HUES64 (cell line): ENCODE results near the gene EPS8.

Source experiments
- H3K27ac ChIP-seq: 2 replicates; pipeline ENCODE4 v1.7.0; 2013; ENCODE audit warnings: low read depth, low read length, inconsistent platforms
- H3K27me3 ChIP-seq: 2 replicates; pipeline ENCODE4 v1.6.1; 2013; ENCODE audit warnings: mild to moderate bottlenecking, low read length; ENCODE audit not compliant: insufficient read depth
- H3K36me3 ChIP-seq: 2 replicates; pipeline ENCODE4 v1.6.1; 2013; ENCODE audit warnings: mild to moderate bottlenecking, low read length; ENCODE audit not compliant: insufficient read depth
- H3K4me1 ChIP-seq: 2 replicates; pipeline ENCODE4 v1.6.1; 2013; ENCODE audit warnings: mild to moderate bottlenecking, low read length, moderate library complexity; ENCODE audit not compliant: insufficient read depth
- H3K4me3 ChIP-seq: 2 replicates; pipeline ENCODE4 v1.5.1; 2013; ENCODE audit warnings: mild to moderate bottlenecking, low read length, moderate library complexity
- H3K9ac ChIP-seq: 2 replicates; pipeline ENCODE4 v1.6.1; 2013; ENCODE audit warnings: mild to moderate bottlenecking, low read depth, low read length
- H3K9me3 ChIP-seq: 2 replicates; pipeline ENCODE4 v1.6.1; 2013; ENCODE audit warnings: low read depth, low read length; ENCODE audit not compliant: insufficient read depth
- WGBS: fragments of 150-250, 120-280 bp; methylation state at CpG from one replicate; pipeline ENCODE4 v1.1.7; 2013; ENCODE audit warnings: missing lambda C conversion rate; 5-methylcytosine and 5-hydroxymethylcytosine counted together

The EPS8 gene

GRCh38 chr12:15701631-15702156 lies 87.5 kb downstream of the EPS8 start:
- peaks cover 21% of the 10 kb centered on the region for H3K4me1 ChIP-seq
- WGBS, result 91% methylated on average over 3 of the region's 3 CpGs
- no peaks in the 10 kb centered on the region for H3K9me3 ChIP-seq
- no peak overlapping the region for H3K27ac ChIP-seq
- no peaks in the 10 kb centered on the region for H3K27me3 ChIP-seq
- H3K9ac ChIP-seq, result no peak overlapping the region
- no peaks in the 10 kb centered on the region for H3K36me3 ChIP-seq
- no peak overlapping the region for H3K4me3 ChIP-seq

- H3K36me3 ChIP-seq, result no peaks in the 10 kb centered on the region
- H3K27ac ChIP-seq, result no peak overlapping the region
- no peak overlapping the region for H3K4me3 ChIP-seq
- H3K9me3 ChIP-seq, result no peaks in the 10 kb centered on the region
- 86% methylated on average over 1 of the region's 1 CpG for WGBS
- no peak overlapping the region for H3K9ac ChIP-seq
- peaks cover 18% of the 10 kb centered on the region for H3K4me1 ChIP-seq
- no peaks in the 10 kb centered on the region for H3K27me3 ChIP-seq
These were observed 88.0 kb downstream of the EPS8 start for GRCh38 chr12:15701206-15701605.

GRCh38 chr12:15700595-15700994 lies 88.6 kb downstream of the EPS8 start:
- Histone ChIP-seq H3K27me3 (no peaks in the 10 kb centered on the region), H3K9me3 (no peaks in the 10 kb centered on the region), H3K4me1 (peaks cover 12% of the 10 kb centered on the region), H3K27ac (no peak overlapping the region), H3K9ac (no peak overlapping the region), H3K4me3 (no peak overlapping the region), H3K36me3 (no peaks in the 10 kb centered on the region)
- no CpG with 5 or more reads among the region's 1 CpG for WGBS

GRCh38 chr12:15699886-15700285 lies 89.3 kb downstream of the EPS8 start:
- WGBS, result 95% methylated on average over 7 of the region's 8 CpGs
- H3K4me3 ChIP-seq, result no peak overlapping the region
- no peak overlapping the region; the same call in 1 of the 2 replicates for H3K27ac ChIP-seq

GRCh38 chr12:15698377-15698871 lies 90.8 kb downstream of the EPS8 start:
- Histone ChIP-seq H3K4me3 (no peak overlapping the region), H3K9ac (no peak overlapping the region), H3K4me1 (peaks cover 12% of the 10 kb centered on the region), H3K27me3 (no peaks in the 10 kb centered on the region), H3K27ac (no peak overlapping the region), H3K36me3 (no peaks in the 10 kb centered on the region), H3K9me3 (no peaks in the 10 kb centered on the region)
- WGBS, result 84% methylated on average over 3 of the region's 3 CpGs

More at GRCh38 chr12:15699886-15700285, 89.3 kb downstream of the EPS8 start:
- Histone ChIP-seq H3K9ac (no peak overlapping the region), H3K9me3 (no peaks in the 10 kb centered on the region), H3K4me1 (peaks cover 12% of the 10 kb centered on the region), H3K36me3 (no peaks in the 10 kb centered on the region), H3K27me3 (no peaks in the 10 kb centered on the region)

DNA sequence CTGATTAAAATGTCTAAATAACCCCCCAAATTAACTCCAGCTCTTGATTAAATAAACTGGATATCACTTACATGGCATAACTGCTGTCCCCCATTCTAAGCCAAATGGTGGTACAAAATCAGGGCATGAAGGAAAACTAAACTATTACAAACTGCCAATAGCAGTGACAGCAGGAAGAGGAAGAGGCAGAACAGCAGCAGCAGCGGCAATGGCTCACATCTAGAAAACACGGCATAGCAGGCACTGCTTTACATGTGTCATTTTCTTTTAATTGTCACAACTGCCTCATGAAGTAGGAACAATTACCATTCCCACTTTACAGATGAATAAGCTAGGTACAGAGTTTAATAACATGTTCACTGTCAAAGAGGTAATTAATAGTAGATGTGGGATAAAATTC lies 92.0 kb downstream of the EPS8 start:
- Histone ChIP-seq H3K9me3 (no peaks in the 10 kb centered on the region), H3K36me3 (no peaks in the 10 kb centered on the region), H3K4me1 (peaks cover 12% of the 10 kb centered on the region), H3K4me3 (no peak overlapping the region), H3K27me3 (no peaks in the 10 kb centered on the region), H3K9ac (no peak overlapping the region), H3K27ac (no peak overlapping the region)
- 91% methylated on average over 2 of the region's 2 CpGs for WGBS

DNA sequence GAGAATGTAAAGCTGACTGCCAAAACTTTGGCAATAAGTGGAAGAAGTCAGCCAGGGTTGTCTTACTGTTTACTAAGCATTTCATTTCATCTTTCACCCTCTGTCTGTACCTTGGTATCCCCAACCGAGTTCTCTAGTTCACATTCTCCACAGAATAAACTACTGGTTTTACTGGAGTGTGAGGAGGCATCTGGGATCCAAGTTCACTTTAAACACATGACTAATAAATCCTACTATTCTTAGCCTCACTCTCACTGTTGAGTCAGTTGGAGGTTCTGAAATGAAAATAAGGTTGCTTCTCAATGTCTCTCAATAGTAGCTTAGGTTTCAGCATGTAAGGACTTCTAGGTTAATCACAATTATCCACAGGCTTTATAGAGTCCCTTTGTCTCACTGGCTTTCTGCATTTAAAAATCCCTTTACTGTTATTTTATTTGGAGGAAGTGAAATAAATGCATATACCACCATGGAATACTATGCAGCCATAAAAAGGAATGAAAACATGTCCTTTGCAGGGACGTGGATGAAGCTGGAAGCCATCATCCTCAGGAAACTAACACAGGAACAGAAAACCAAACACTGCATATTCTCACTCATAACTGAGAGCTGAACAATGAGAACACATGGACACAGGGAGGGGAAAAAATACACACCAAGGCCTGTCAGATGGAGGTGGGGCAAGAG lies 95.8 kb downstream of the EPS8 start:
- Histone ChIP-seq H3K27ac (no peak overlapping the region), H3K4me1 (peaks cover 8% of the 10 kb centered on the region), H3K27me3 (no peaks in the 10 kb centered on the region), H3K9ac (no peak overlapping the region), H3K9me3 (no peaks in the 10 kb centered on the region), H3K4me3 (no peak overlapping the region), H3K36me3 (no peaks in the 10 kb centered on the region)
- WGBS, result 100% methylated on average over 2 of the region's 2 CpGs

GRCh38 chr12:15691388-15691787 lies 97.8 kb downstream of the EPS8 start:
- Histone ChIP-seq H3K4me3 (no peak overlapping the region), H3K9me3 (no peaks in the 10 kb centered on the region), H3K36me3 (no peaks in the 10 kb centered on the region), H3K4me1 (peaks cover 9% of the 10 kb centered on the region), H3K27ac (no peak overlapping the region), H3K9ac (no peak overlapping the region), H3K27me3 (no peaks in the 10 kb centered on the region)
- WGBS, result 94% methylated on average over 3 of the region's 4 CpGs

DNA sequence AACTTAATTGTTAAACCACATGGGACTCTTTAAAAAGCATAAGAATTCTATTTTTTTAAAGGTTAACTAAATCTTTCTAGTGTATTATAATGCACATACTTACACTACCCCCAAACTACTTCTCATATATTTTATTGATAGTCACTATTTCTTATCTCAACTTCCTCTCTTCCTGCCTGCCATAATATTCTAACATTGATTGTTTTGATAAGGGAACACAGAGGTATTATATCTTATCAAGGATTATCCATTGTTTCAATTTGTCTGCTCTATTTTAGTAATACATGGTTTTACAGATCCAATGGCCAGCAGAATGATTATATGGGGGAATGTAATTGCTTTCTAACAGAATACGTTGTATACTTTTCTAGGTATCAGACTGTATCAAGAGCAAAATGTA lies 98.9 kb downstream of the EPS8 start:
- Histone ChIP-seq H3K27ac (no peak overlapping the region), H3K4me1 (peaks cover 9% of the 10 kb centered on the region), H3K27me3 (no peaks in the 10 kb centered on the region), H3K9me3 (no peaks in the 10 kb centered on the region), H3K9ac (no peak overlapping the region), H3K4me3 (no peak overlapping the region), H3K36me3 (no peaks in the 10 kb centered on the region)
- WGBS, result 100% methylated on average over 1 of the region's 1 CpG

DNA sequence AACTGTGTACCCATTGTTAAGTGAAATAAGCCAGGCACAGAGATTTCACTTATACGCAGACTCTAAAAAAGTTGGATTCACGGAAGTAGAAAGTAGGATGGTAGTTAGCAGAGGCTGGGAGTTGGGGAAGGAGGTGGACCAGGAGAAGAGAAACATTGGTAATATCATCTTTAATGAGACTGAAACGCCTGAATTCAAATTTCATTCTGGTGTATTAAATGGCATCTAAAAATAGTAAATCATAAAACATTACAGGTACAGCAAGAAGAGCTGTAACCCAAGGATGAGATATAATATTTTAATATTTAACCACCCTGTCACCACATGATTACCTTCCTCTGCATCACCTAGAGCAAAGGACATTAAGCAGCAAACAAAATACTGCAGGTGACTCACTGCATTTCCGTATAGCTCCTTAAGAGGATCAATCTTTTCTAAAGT lies 99.4 kb downstream of the EPS8 start:
- Histone ChIP-seq H3K36me3 (no peaks in the 10 kb centered on the region), H3K9ac (no peak overlapping the region), H3K27ac (no peak overlapping the region), H3K9me3 (no peaks in the 10 kb centered on the region), H3K4me3 (no peak overlapping the region), H3K4me1 (peaks cover 9% of the 10 kb centered on the region), H3K27me3 (no peaks in the 10 kb centered on the region)
- WGBS, result 98% methylated on average over 3 of the region's 4 CpGs

DNA sequence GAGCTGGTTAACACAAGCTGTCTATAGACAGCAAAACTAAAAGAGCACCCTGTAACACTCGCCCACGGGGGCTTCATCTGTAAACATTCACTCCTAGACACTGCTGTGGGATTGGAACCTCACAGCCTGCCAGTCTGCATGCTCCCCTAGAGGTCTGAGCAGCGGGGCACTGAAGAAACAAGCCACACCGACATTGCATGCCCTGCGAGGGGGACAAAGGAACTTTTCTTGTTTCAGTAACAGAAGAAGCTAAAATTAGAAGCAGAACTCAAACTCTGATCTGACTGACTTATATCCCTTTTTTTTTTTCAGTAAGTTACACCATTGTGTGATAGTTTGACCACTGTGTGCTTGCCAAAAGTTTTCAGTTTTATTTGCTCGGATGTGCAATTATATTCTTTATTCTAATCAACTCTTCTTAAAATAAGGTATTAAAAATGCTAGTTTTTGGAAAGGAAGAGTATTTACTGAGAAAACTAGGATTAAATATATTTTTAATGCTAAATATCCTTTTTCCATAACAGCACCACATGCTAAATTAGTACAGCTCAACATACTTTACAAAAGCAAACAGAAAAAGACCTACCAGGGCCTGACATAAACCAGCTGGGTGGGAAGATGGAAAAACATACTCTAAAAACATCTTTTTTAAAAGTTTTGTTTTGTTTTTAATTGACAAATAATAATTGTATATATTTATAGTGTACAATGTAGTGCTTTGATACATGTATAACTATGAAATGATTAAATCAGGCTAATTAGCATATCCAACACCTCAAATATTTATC lies 100.2 kb downstream of the EPS8 start:
- Histone ChIP-seq H3K9me3 (no peaks in the 10 kb centered on the region), H3K9ac (no peak overlapping the region), H3K4me1 (peaks cover 9% of the 10 kb centered on the region), H3K4me3 (no peak overlapping the region), H3K27me3 (no peaks in the 10 kb centered on the region), H3K27ac (no peak overlapping the region), H3K36me3 (no peaks in the 10 kb centered on the region)
- 72% methylated on average over 5 of the region's 6 CpGs for WGBS
